ENCODE data around the gene MDH1. TPM values are rescaled to one million over a fixed set of nuclear protein-coding genes. Genes with fewer than 3 reads are reported as not detected.
"Not testable (repeated sequence)": the region's sequence is repeated elsewhere in the genome, so short reads cannot be mapped to it uniquely, and the experiment has no call there.

MDH1 gene
- total and polyA plus RNA-seq, 5 donors from 2014 or later, result 102 to 378 (median 315) TPM

GRCh38 chr2:63608865-63609264 lies 20.1 kb downstream of the MDH1 start:
- not testable (repeated sequence) for H3K27me3 ChIP-seq (ENCODE audit: control insufficient read depth, insufficient read depth, low read length); DNase-seq; ATAC-seq (ENCODE audit: low read depth in 2 of 2); H3K27me3 Mint-ChIP-seq; H3K4me3 ChIP-seq (ENCODE audit: low read depth, low read length); H3K4me3 Mint-ChIP-seq; H3K4me1 ChIP-seq (ENCODE audit: control insufficient read depth, insufficient read depth, low read length, poor library complexity, severe bottlenecking); H3K4me1 Mint-ChIP-seq; H3K9me3 ChIP-seq (ENCODE audit: control insufficient read depth in 2 of 2, low read length in 2 of 2); H3K27ac ChIP-seq (ENCODE audit: insufficient read depth, low read length, poor library complexity, severe bottlenecking); H3K27ac Mint-ChIP-seq; H3K9me3 Mint-ChIP-seq
- peaks cover 36% of the 10 kb centered on the region for H3K36me3 ChIP-seq (ENCODE audit: control insufficient read depth, insufficient read depth, low read length)
- H3K36me3 Mint-ChIP-seq, result peaks cover 24% of the 10 kb centered on the region

- Histone ChIP-seq H3K27me3 (ENCODE audit: control insufficient read depth, insufficient read depth, low read length) (no peaks in the 10 kb centered on the region), H3K4me3 (ENCODE audit: low read depth, low read length) (no peak overlapping the region), H3K4me1 (ENCODE audit: control insufficient read depth, insufficient read depth, low read length, poor library complexity, severe bottlenecking) (no peaks in the 10 kb centered on the region), H3K36me3 (ENCODE audit: control insufficient read depth, insufficient read depth, low read length) (peaks cover 19% of the 10 kb centered on the region), H3K27ac (ENCODE audit: insufficient read depth, low read length, poor library complexity, severe bottlenecking) (no peak overlapping the region), H3K9me3 (ENCODE audit: control insufficient read depth in 2 of 2, low read length in 2 of 2) (no peaks in the 10 kb centered on the region)
- Mint-ChIP-seq H3K9me3 (no peaks in the 10 kb centered on the region), H3K4me1 (peaks cover 0 to 6% (median under 1%) of the 10 kb centered on the region in 4 donors), H3K4me3 (no peak overlapping the region), H3K27me3 (peaks cover 17% of the 10 kb centered on the region), H3K27ac (no peak overlapping the region), H3K36me3 (peaks cover 13% of the 10 kb centered on the region)
- ATAC-seq (ENCODE audit: low read depth in 2 of 2), result no peak
- DNase-seq, result no peak
Measured at GRCh38 chr2:63610525-63610924, 21.8 kb downstream of the MDH1 start.

- Histone ChIP-seq H3K27ac (ENCODE audit: insufficient read depth, low read length, poor library complexity, severe bottlenecking) (no peak overlapping the region), H3K36me3 (ENCODE audit: control insufficient read depth, insufficient read depth, low read length) (no peaks in the 10 kb centered on the region), H3K4me1 (ENCODE audit: control insufficient read depth, insufficient read depth, low read length, poor library complexity, severe bottlenecking) (no peaks in the 10 kb centered on the region), H3K4me3 (ENCODE audit: low read depth, low read length) (no peak overlapping the region), H3K9me3 (ENCODE audit: control insufficient read depth in 2 of 2, low read length in 2 of 2) (no peaks in the 10 kb centered on the region), H3K27me3 (ENCODE audit: control insufficient read depth, insufficient read depth, low read length) (peaks cover 8% of the 10 kb centered on the region)
- Mint-ChIP-seq H3K27ac (no peak overlapping the region), H3K4me1 (peaks cover 0 to 6% (median under 1%) of the 10 kb centered on the region in 4 donors), H3K36me3 (no peaks in the 10 kb centered on the region), H3K4me3 (no peak overlapping the region), H3K9me3 (peaks cover 0 to 2% (median 0%) of the 10 kb centered on the region in 7 donors), H3K27me3 (peaks cover 34% of the 10 kb centered on the region)
- no peak for DNase-seq
- ATAC-seq (ENCODE audit: low read depth in 2 of 2), result no peak
Measured at GRCh38 chr2:63613391-63613901, 24.7 kb downstream of the MDH1 start.

GRCh38 chr2:63614448-63614968 lies 25.7 kb downstream of the MDH1 start:
- no peaks in the 10 kb centered on the region for H3K36me3 Mint-ChIP-seq
- Histone ChIP-seq H3K9me3 (ENCODE audit: control insufficient read depth in 2 of 2, low read length in 2 of 2) (no peaks in the 10 kb centered on the region), H3K27me3 (ENCODE audit: control insufficient read depth, insufficient read depth, low read length) (peaks cover 8% of the 10 kb centered on the region), H3K4me3 (ENCODE audit: low read depth, low read length) (no peak overlapping the region), H3K36me3 (ENCODE audit: control insufficient read depth, insufficient read depth, low read length) (no peaks in the 10 kb centered on the region), H3K4me1 (ENCODE audit: control insufficient read depth, insufficient read depth, low read length, poor library complexity, severe bottlenecking) (no peaks in the 10 kb centered on the region), H3K27ac (ENCODE audit: insufficient read depth, low read length, poor library complexity, severe bottlenecking) (no peak overlapping the region)
- no peak for ATAC-seq (ENCODE audit: low read depth in 2 of 2)
- H3K4me3 Mint-ChIP-seq, result no peak overlapping the region
- DNase-seq, result no peak
- H3K27ac Mint-ChIP-seq, result no peak overlapping the region
- H3K9me3 Mint-ChIP-seq, result peaks cover 0 to 3% (median 0%) of the 10 kb centered on the region in 7 donors
- H3K4me1 Mint-ChIP-seq, result peaks cover 0 to 6% (median under 1%) of the 10 kb centered on the region in 4 donors
- peaks cover 39% of the 10 kb centered on the region for H3K27me3 Mint-ChIP-seq

GRCh38 chr2:63614983-63615945 lies 26.5 kb downstream of the MDH1 start:
- DNase-seq, result no peak
- Mint-ChIP-seq H3K9me3 (peaks cover 0 to 3% (median 0%) of the 10 kb centered on the region in 7 donors), H3K27ac (no peak overlapping the region), H3K27me3 (peaks cover 41% of the 10 kb centered on the region), H3K36me3 (no peaks in the 10 kb centered on the region), H3K4me3 (no peak overlapping the region), H3K4me1 (no peaks in the 10 kb centered on the region)
- H3K27me3 ChIP-seq (ENCODE audit: control insufficient read depth, insufficient read depth, low read length), result peaks cover 8% of the 10 kb centered on the region
- no peaks in the 10 kb centered on the region for H3K4me1 ChIP-seq (ENCODE audit: control insufficient read depth, insufficient read depth, low read length, poor library complexity, severe bottlenecking)
- H3K36me3 ChIP-seq (ENCODE audit: control insufficient read depth, insufficient read depth, low read length), result no peaks in the 10 kb centered on the region
- no peak for ATAC-seq (ENCODE audit: low read depth in 2 of 2)
- H3K4me3 ChIP-seq (ENCODE audit: low read depth, low read length), result no peak overlapping the region
- H3K9me3 ChIP-seq (ENCODE audit: control insufficient read depth in 2 of 2, low read length in 2 of 2), result no peaks in the 10 kb centered on the region
- no peak overlapping the region for H3K27ac ChIP-seq (ENCODE audit: insufficient read depth, low read length, poor library complexity, severe bottlenecking)

GRCh38 chr2:63617366-63617765 lies 28.6 kb downstream of the MDH1 start:
- H3K9me3 ChIP-seq (ENCODE audit: control insufficient read depth in 2 of 2, low read length in 2 of 2), result no peaks in the 10 kb centered on the region
- Mint-ChIP-seq H3K9me3 (peaks cover 0 to 3% (median 0%) of the 10 kb centered on the region in 7 donors), H3K36me3 (no peaks in the 10 kb centered on the region), H3K4me3 (no peak overlapping the region), H3K27me3 (peaks cover 37% of the 10 kb centered on the region), H3K4me1 (no peaks in the 10 kb centered on the region), H3K27ac (no peak overlapping the region)
- peaks cover 8% of the 10 kb centered on the region for H3K27me3 ChIP-seq (ENCODE audit: control insufficient read depth, insufficient read depth, low read length)
- H3K4me1 ChIP-seq (ENCODE audit: control insufficient read depth, insufficient read depth, low read length, poor library complexity, severe bottlenecking), result no peaks in the 10 kb centered on the region
- no peak overlapping the region for H3K4me3 ChIP-seq (ENCODE audit: low read depth, low read length)
- no peak for DNase-seq
- ATAC-seq (ENCODE audit: low read depth in 2 of 2), result no peak
- no peak overlapping the region for H3K27ac ChIP-seq (ENCODE audit: insufficient read depth, low read length, poor library complexity, severe bottlenecking)
- no peaks in the 10 kb centered on the region for H3K36me3 ChIP-seq (ENCODE audit: control insufficient read depth, insufficient read depth, low read length)

- Histone ChIP-seq H3K4me3 (ENCODE audit: low read depth, low read length) (no peak overlapping the region), H3K36me3 (ENCODE audit: control insufficient read depth, insufficient read depth, low read length) (no peaks in the 10 kb centered on the region), H3K27me3 (ENCODE audit: control insufficient read depth, insufficient read depth, low read length) (peaks cover 8% of the 10 kb centered on the region), H3K27ac (ENCODE audit: insufficient read depth, low read length, poor library complexity, severe bottlenecking) (no peak overlapping the region), H3K4me1 (ENCODE audit: control insufficient read depth, insufficient read depth, low read length, poor library complexity, severe bottlenecking) (no peaks in the 10 kb centered on the region), H3K9me3 (ENCODE audit: control insufficient read depth in 2 of 2, low read length in 2 of 2) (no peaks in the 10 kb centered on the region)
- no peak overlapping the region for H3K27ac Mint-ChIP-seq
- ATAC-seq (ENCODE audit: low read depth in 2 of 2) (no peak), DNase-seq (no peak)
- peaks cover 35% of the 10 kb centered on the region for H3K27me3 Mint-ChIP-seq
- peaks cover 0 to 7% (median 0%) of the 10 kb centered on the region in 7 donors for H3K9me3 Mint-ChIP-seq
- no peaks in the 10 kb centered on the region for H3K36me3 Mint-ChIP-seq
- H3K4me1 Mint-ChIP-seq, result peaks cover 0 to 4% (median 0%) of the 10 kb centered on the region in 4 donors
- no peak overlapping the region for H3K4me3 Mint-ChIP-seq
Measured at GRCh38 chr2:63619328-63619727, 30.6 kb downstream of the MDH1 start.
